DMS114 treated with DMSO at 0.1 percent for 48 hours (cell line): ENCODE data around the gene ANXA4.

ENCODE experiments used
- DNase-seq: peaks from one replicate; lab custom pipeline; 2025; ENCODE audit not compliant: unreplicated experiment; lab: John Stamatoyannopoulos, UW

ANXA4 gene

DNA sequence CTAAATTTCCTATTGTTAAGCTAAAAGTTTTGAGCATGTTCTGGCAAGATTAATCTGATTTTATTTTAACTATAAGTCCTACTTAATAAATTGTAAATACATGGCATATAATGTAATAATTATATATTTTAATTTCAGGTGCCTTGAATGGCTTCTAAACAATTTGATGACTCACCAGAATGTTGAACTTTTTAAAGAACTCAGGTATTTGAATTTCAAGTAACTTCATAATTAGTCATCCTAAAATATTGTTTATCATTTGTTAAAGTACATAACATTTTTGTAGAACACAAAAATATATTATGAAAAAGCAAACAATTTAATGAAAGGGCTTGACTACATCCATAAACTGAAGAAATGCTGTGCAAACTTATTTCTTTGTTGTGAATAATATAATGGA lies 102.1 kb downstream of the ANXA4 start:
- no peak for DNase-seq

DNA sequence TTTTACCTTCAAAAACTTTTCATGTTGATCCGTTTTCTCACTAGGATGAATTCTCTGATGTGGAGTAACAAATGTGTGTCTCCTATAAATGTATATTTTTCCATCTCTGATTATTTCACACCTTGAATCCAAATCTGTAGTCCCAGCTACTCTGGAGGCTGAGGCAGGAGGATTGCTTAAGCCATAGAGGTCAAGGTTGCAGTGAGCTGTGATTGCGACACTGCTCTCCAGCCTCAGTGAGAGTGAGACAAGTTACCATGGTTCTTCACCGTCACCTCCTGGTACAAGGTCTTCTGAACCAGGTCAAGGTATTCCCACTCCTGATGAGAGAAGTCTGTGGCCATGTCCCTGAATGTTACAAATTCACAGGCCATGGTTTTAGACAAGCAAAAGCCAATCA lies 102.6 kb downstream of the ANXA4 start:
- no peak for DNase-seq

DNA sequence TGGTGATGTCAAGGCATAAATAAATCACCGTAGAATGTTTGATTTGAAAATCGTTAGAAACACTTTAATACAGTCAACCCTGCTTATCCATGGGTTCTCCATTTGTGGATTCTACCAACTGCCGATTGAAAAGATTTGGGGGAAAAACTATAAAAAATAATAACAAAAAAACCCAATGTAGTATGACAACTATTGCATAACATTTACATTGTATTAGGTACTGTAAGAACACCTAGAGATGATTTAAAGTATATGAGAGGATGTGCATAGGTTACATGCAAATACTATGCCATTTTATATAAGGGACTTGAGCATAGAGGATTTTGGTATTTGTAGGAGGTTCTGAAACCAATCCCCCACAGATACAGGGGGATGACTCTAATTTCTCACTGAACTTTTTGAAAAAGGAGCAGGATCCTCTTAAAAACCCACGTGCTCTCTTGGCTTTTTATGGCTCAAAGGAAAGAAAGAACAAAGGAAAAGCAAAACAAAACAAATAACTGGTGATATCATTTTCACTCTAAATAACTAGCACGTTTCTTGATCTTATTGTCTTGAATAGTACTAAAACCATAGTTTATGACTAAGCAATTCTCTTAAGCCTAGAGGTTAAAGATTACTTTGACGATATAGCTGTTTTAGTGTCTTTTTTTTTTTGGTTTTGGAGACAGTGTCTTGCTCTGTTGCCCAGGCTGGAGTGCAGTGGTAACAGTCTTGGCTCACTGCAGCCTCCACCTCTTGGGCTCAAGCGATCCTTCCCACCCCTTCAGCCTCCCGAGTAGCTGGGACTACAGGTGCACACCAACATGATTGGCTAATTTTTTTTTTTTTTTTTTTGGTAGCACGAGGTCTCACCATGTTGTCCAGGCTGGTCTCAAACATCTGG lies 104.5 kb downstream of the ANXA4 start:
- DNase-seq, result no peak

DNA sequence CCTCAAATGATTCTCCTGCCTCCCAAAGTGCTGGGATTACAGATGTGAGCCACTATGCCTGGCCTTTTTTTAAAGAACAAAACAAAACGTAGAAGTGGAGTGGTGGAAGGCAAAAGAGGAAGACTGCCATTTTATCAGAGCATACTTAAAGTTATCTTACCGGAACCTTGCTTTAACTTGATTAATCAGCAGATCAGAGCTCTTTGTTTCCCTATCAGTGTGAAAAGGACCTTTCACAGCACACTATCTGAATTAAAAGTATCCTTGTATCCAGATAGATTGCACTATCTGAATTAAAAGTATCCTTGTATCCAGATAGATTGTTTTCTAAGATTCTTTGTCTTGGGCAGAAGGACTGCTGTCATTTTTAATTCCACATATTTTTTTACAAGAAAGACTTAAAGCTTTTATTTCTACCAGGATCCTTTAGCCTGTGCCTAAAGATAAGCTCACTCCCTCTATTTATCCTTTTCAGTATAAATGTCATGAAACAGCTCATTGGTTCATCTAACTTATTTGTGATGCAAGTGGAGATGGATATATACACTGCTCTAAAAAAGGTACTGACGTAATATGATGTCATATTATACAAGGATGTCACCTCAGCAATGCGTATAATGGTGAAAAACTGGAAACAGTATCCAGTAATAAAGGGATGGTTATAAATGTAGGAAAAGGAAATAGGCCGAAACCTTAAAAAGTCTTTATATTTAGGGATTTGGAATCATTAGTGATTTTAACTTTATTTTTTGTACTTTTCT lies 105.3 kb downstream of the ANXA4 start:
- DNase-seq, result no peak

DNA sequence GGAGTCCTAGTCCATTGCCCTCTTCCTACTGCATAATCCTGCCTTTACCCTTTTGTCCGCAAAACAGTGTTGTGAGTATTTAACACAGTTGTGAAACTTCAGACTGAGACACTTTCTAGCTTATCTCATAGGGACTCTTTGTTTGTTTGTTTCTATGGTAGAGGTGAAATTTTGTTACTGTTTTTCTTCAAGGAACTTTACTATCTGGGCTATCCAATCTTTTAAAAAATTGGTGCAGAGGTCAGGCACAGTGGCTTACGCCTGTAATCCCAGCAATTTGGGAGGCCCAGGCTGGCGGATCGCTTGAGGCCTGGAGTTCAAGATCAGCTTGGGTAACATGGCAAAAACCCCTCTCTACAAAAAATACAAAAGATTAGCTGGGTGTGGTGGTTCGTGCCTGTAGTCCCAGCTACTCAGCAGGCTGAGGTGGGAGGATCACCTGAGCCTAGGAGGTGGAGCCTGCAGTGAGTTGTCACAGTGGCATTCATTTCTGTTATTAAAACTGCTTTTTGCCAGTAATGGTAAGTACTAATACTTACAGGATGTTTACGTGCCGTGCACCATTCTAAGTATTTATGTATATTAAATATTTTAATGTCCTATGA lies 106.4 kb downstream of the ANXA4 start:
- DNase-seq, result no peak

DNA sequence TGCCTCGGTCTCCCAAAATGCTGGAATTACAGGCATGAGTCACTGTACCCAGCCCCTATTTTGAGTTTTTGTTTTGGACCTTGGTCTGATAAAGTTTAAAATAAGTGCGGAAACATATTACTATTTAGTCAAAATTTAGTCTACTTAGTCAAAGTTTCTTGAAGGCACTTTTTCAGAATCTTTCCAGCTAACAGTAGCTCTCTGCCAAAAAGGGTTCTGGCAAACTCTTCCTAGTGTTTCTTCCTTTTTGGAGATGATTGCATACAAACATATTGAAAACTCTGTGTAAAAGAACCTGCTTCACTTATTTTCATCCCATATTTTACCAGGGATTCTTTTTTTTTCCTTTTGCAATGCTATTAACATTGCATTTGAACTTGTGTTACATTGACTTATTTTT lies 116.3 kb downstream of the ANXA4 start:
- no peak for DNase-seq

DNA sequence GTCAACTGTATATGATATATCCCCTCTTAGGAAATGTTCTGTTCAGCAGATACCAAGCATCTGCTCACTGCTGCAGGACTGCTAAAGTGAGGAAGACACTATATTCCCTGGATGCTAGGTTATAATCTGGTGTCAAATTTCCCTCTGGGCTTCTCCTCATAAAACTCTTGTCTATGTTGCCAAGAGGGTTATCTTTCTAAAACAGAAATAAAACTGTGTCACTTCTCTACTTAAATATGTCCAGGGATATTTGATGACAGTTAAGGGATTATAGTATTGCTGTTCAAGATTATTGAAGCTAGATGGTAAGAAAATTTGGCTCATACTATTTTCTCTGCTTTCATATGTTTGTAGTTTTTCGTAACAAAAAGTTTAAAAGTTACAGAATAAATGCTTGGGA lies 121.4 kb downstream of the ANXA4 start:
- no peak for DNase-seq
